GM12801 (cell line): ENCODE results near the gene INPP5A.

Experiments
- CTCF ChIP-seq: IDR thresholded peaks from one replicate; pipeline ENCODE4 v1.5.1; 2011; ENCODE audit warnings: control low read depth; ENCODE audit not compliant: insufficient read length; ENCODE audit errors: extremely low read depth

The INPP5A gene

GRCh38 chr10:132597654-132598053, 60.1 kb downstream of the INPP5A start:
- no peak for TF ChIP-seq CTCF

- TF ChIP-seq CTCF = no peak
Measured at GRCh38 chr10:132599732-132600131, 62.1 kb downstream of the INPP5A start.

- no peak for TF ChIP-seq CTCF
Measured at GRCh38 chr10:132600416-132600815, 62.8 kb downstream of the INPP5A start.

- TF ChIP-seq CTCF = no peak
Measured at GRCh38 chr10:132601567-132601966, 64.0 kb downstream of the INPP5A start.

- TF ChIP-seq CTCF = no peak
Measured at GRCh38 chr10:132602614-132603013, 65.0 kb downstream of the INPP5A start.

- no peak for TF ChIP-seq CTCF
Measured at GRCh38 chr10:132603851-132604533, 66.4 kb downstream of the INPP5A start.

- no peak for TF ChIP-seq CTCF
Measured at GRCh38 chr10:132604686-132605085, 67.1 kb downstream of the INPP5A start.
